Esophagus squamous epithelium (tissue), 4 donors: ENCODE data around the gene ITGA7.

ENCODE experiments used
- POLR2A ChIP-seq, 4 donors: fragments of 450-650 bp; IDR thresholded peaks; one replicate each; pipeline ENCODE4 v1.6.1; 2017; ENCODE audit warnings: antibody characterized with exemption in 4 of 4, mild to moderate bottlenecking in 4 of 4, moderate library complexity in 3 of 4
- TF ChIP-seq, protein P1 (sequence below), 6 experiments: fragments of 450-650 bp in 4 of 6; fragments of 200-600 bp in 2 of 6; sonication (generic) in 2 of 6; IDR thresholded peaks; one replicate each; pipeline ENCODE4 v1.5.1; 2016 to 2019; ENCODE audit warnings: antibody characterized with exemption in 6 of 6, mild to moderate bottlenecking in 4 of 6, moderate library complexity in 4 of 6

- TF ChIP-seq, protein P1, sequence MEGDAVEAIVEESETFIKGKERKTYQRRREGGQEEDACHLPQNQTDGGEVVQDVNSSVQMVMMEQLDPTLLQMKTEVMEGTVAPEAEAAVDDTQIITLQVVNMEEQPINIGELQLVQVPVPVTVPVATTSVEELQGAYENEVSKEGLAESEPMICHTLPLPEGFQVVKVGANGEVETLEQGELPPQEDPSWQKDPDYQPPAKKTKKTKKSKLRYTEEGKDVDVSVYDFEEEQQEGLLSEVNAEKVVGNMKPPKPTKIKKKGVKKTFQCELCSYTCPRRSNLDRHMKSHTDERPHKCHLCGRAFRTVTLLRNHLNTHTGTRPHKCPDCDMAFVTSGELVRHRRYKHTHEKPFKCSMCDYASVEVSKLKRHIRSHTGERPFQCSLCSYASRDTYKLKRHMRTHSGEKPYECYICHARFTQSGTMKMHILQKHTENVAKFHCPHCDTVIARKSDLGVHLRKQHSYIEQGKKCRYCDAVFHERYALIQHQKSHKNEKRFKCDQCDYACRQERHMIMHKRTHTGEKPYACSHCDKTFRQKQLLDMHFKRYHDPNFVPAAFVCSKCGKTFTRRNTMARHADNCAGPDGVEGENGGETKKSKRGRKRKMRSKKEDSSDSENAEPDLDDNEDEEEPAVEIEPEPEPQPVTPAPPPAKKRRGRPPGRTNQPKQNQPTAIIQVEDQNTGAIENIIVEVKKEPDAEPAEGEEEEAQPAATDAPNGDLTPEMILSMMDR (IDR thresholded peaks at IDR 0.05) = no peak
- TF ChIP-seq POLR2A (IDR thresholded peaks at IDR 0.05) = no peak
These were observed 12.4 kb upstream of the ITGA7 start, which contains the start of gene RDH5 for GRCh38 chr12:55720071-55720564.
